IMR-90 (cell line): ENCODE results near the gene ZDHHC1. TPM values are rescaled to one million over a fixed set of nuclear protein-coding genes. Genes with fewer than 3 reads are reported as not detected.

ENCODE experiments used
- ATAC-seq: fragments of 200-7000 bp; cut with Tn5 transposase; 2 replicates; pipeline ENCODE4 v1.9.1; 2020; ENCODE audit warnings: low read depth, mild to moderate bottlenecking, moderate library complexity
- BruUV-seq: library from RNA; stranded (reverse); fragments of 400-500 nt; replicated peaks from 2 replicates; lab custom pipeline; 2021; lab: Mats Ljungman, UMichigan
- CTCF ChIA-PET: fragments of 300-600 bp; formaldehyde crosslinking; extraction: SDS; loops from one replicate; lab custom pipeline; 2021; ENCODE audit warnings: antibody characterized with exemption; lab: Yijun Ruan, JAX
- POLR2A ChIA-PET: fragments of 300-600 bp; sonication (Branson Sonifier 250); formaldehyde crosslinking; loops from one replicate; lab custom pipeline; 2022; ENCODE audit warnings: antibody characterized with exemption; ENCODE audit not compliant: unreplicated experiment; lab: Charles Lee
- DNase-seq: peaks from one replicate; pipeline ENCODE4 v3.0.0; 2013
- H2AFZ ChIP-seq: replicated peaks from 2 replicates; pipeline ENCODE3; 2013; ENCODE audit warnings: low read length, mild to moderate bottlenecking; ENCODE audit not compliant: poor library complexity
- H2AK5ac ChIP-seq: 2 replicates; pipeline ENCODE4 v1.6.1; 2013; ENCODE audit warnings: low read depth, low read length, inconsistent platforms
- H2AK9ac ChIP-seq: replicated peaks from 2 replicates; pipeline ENCODE3; 2013; ENCODE audit warnings: mild to moderate bottlenecking, low read depth, low read length, moderate library complexity; ENCODE audit not compliant: poor library complexity
- H2BK120ac ChIP-seq: 2 replicates; pipeline ENCODE4 v1.6.1; 2013; ENCODE audit warnings: low read depth, low read length, inconsistent platforms
- H2BK15ac ChIP-seq: 3 replicates; pipeline ENCODE4 v1.6.1; 2013; ENCODE audit warnings: low read depth, low read length, inconsistent platforms
- H2BK20ac ChIP-seq: 2 replicates; pipeline ENCODE4 v1.6.1; 2013; ENCODE audit warnings: low read depth, mild to moderate bottlenecking, inconsistent platforms, low read length, moderate library complexity
- H2BK5ac ChIP-seq: 2 replicates; pipeline ENCODE4 v1.6.1; 2013; ENCODE audit warnings: mild to moderate bottlenecking, low read depth, low read length, inconsistent platforms; ENCODE audit not compliant: poor library complexity, severe bottlenecking
- H3K14ac ChIP-seq: replicated peaks from 2 replicates; pipeline ENCODE4 v1.6.1; 2013; ENCODE audit warnings: low read depth, low read length, inconsistent platforms
- H3K18ac ChIP-seq: 2 replicates; pipeline ENCODE4 v1.6.1; 2013; ENCODE audit warnings: low read depth, low read length, control low read depth
- H3K23ac ChIP-seq: 2 replicates; pipeline ENCODE4 v1.6.1; 2013; ENCODE audit warnings: low read depth, low read length, inconsistent platforms
- H3K27ac ChIP-seq: 2 replicates; pipeline ENCODE4 v1.5.1; 2013; ENCODE audit warnings: mild to moderate bottlenecking, control low read depth, low read length; ENCODE audit not compliant: insufficient read depth
- H3K27me3 ChIP-seq: 2 replicates; pipeline ENCODE4 v1.6.1; 2013; ENCODE audit warnings: low read length; ENCODE audit not compliant: control insufficient read depth, insufficient read depth
- H3K36me3 ChIP-seq: 2 replicates; pipeline ENCODE4 v1.6.1; 2013; ENCODE audit warnings: low read length, mixed read lengths; ENCODE audit not compliant: control insufficient read depth, insufficient read depth
- H3K4ac ChIP-seq: 2 replicates; pipeline ENCODE4 v1.6.1; 2013; ENCODE audit warnings: low read depth, low read length, inconsistent platforms
- H3K4me1 ChIP-seq: 2 replicates; pipeline ENCODE4 v1.6.1; 2013; ENCODE audit warnings: low read length, mixed read lengths; ENCODE audit not compliant: control insufficient read depth, insufficient read depth
- H3K4me2 ChIP-seq: 2 replicates; pipeline ENCODE4 v1.6.1; 2013; ENCODE audit warnings: low read depth, mild to moderate bottlenecking, control low read depth, low read length, moderate library complexity
- H3K4me3 ChIP-seq: 2 replicates; pipeline ENCODE4 v1.5.1; 2013; ENCODE audit warnings: low read depth, mild to moderate bottlenecking, control low read depth, low read length, moderate library complexity; ENCODE audit not compliant: insufficient read depth
- H3K56ac ChIP-seq: 2 replicates; pipeline ENCODE4 v1.6.1; 2013; ENCODE audit warnings: low read length, inconsistent platforms; ENCODE audit not compliant: insufficient read depth; ENCODE audit errors: extremely low read depth
- H3K79me1 ChIP-seq, 2 experiments: 2 replicates each; pipeline ENCODE4 v1.6.1; 2013; ENCODE audit warnings: low read length in 2 of 2, inconsistent platforms in 1 of 2, low read depth in 1 of 2
- H3K9ac ChIP-seq: 2 replicates; pipeline ENCODE4 v1.6.1; 2013; ENCODE audit warnings: low read depth, low read length, control low read depth
- H3K9me1 ChIP-seq: 2 replicates; pipeline ENCODE4 v1.6.1; 2013; ENCODE audit warnings: low read length, inconsistent platforms; ENCODE audit not compliant: insufficient read depth
- H3K9me3 ChIP-seq: 2 replicates; pipeline ENCODE4 v1.6.1; 2013; ENCODE audit warnings: low read length; ENCODE audit not compliant: control insufficient read depth, insufficient read depth
- H4K20me1 ChIP-seq: 2 replicates; pipeline ENCODE4 v1.6.1; 2013; ENCODE audit warnings: low read length, inconsistent platforms; ENCODE audit not compliant: insufficient read depth
- H4K5ac ChIP-seq: 2 replicates; pipeline ENCODE4 v1.6.1; 2013; ENCODE audit warnings: mild to moderate bottlenecking, low read depth, low read length, control low read depth
- H4K8ac ChIP-seq, 2 experiments: 2 replicates each; pipeline ENCODE4 v1.6.1; 2013; ENCODE audit warnings: low read depth in 2 of 2, low read length in 2 of 2, control low read depth in 1 of 2, inconsistent platforms in 1 of 2
- H4K91ac ChIP-seq: 2 replicates; pipeline ENCODE4 v1.6.1; 2013; ENCODE audit warnings: low read depth, low read length, inconsistent platforms; ENCODE audit not compliant: insufficient read depth
- BHLHE40 ChIP-seq: fragments of 150-350 bp; IDR thresholded peaks from 2 replicates; pipeline ENCODE4 v1.6.1; 2016; ENCODE audit warnings: mild to moderate bottlenecking, low read depth, low read length
- CEBPB ChIP-seq: IDR thresholded peaks from 2 replicates; pipeline ENCODE4 v1.6.1; 2012; ENCODE audit warnings: low read depth, low read length, improper control_type of control experiment
- CHD1 ChIP-seq: IDR thresholded peaks from 2 replicates; pipeline ENCODE4 v1.6.1; 2012; ENCODE audit warnings: low read depth, low read length, improper control_type of control experiment
- CTCF ChIP-seq: conservative IDR thresholded peaks from 2 replicates; pipeline ENCODE4 v1.5.1; 2012; ENCODE audit warnings: mild to moderate bottlenecking, low read depth, low read length, improper control_type of control experiment
- ELK1 ChIP-seq: fragments of 150-350 bp; IDR thresholded peaks from 2 replicates; pipeline ENCODE4 v1.6.1; 2016; ENCODE audit warnings: low read depth, mild to moderate bottlenecking, low read length, moderate library complexity, borderline replicate concordance
- FOS ChIP-seq: fragments of 150-350 bp; IDR thresholded peaks from 2 replicates; pipeline ENCODE4 v1.6.1; 2016; ENCODE audit warnings: low read depth, low read length
- MAFK ChIP-seq: IDR thresholded peaks from 2 replicates; pipeline ENCODE4 v1.6.1; 2012; ENCODE audit warnings: low read depth, low read length, improper control_type of control experiment
- MAZ ChIP-seq: IDR thresholded peaks from 2 replicates; pipeline ENCODE4 v1.6.1; 2012; ENCODE audit warnings: low read depth, mild to moderate bottlenecking, low read length, improper control_type of control experiment, moderate library complexity, borderline replicate concordance
- MXI1 ChIP-seq: IDR thresholded peaks from 2 replicates; pipeline ENCODE4 v1.6.1; 2012; ENCODE audit warnings: low read depth, mild to moderate bottlenecking, low read length, moderate library complexity, borderline replicate concordance
- NFE2L2 ChIP-seq: fragments of 150-350 bp; IDR thresholded peaks from 2 replicates; pipeline ENCODE4 v1.6.1; 2016; ENCODE audit warnings: low read depth, mild to moderate bottlenecking, low read length
- POLR2A ChIP-seq: IDR thresholded peaks from 2 replicates; pipeline ENCODE4 v1.6.1; 2012; ENCODE audit warnings: mild to moderate bottlenecking, low read depth, low read length
- RAD21 ChIP-seq: IDR thresholded peaks from 2 replicates; pipeline ENCODE4 v1.6.1; 2012; ENCODE audit warnings: low read length, improper control_type of control experiment
- RCOR1 ChIP-seq: IDR thresholded peaks from 2 replicates; pipeline ENCODE4 v1.6.1; 2012; ENCODE audit warnings: mild to moderate bottlenecking, low read length, improper control_type of control experiment; ENCODE audit not compliant: insufficient replicate concordance
- RFX5 ChIP-seq: IDR thresholded peaks from 2 replicates; pipeline ENCODE4 v1.8.0; 2012; ENCODE audit warnings: low read depth, mild to moderate bottlenecking, low read length, moderate library complexity
- SMC3 ChIP-seq: fragments of 150-350 bp; IDR thresholded peaks from 2 replicates; pipeline ENCODE4 v1.6.1; 2016; ENCODE audit warnings: low read depth, mild to moderate bottlenecking, antibody characterized with exemption, low read length, moderate library complexity
- WGBS, 2 experiments: methylation state at CpG; one replicate each; pipeline versions ENCODE4 v1.1.5 to v1.1.7; 2013; ENCODE audit warnings: missing lambda C conversion rate in 2 of 2; ENCODE audit not compliant: insufficient read length in 1 of 2; ENCODE audit errors: extremely low coverage in 2 of 2; 5-methylcytosine and 5-hydroxymethylcytosine counted together
- dilution Hi-C: fragments of 300-500 bp; cut with HindIII; formaldehyde crosslinking; loops from one replicate; pipeline ENCODE4 v1.14.3; 2018; ENCODE audit warnings: low sequenced_read_pairs; ENCODE audit not compliant: unreplicated experiment
- in situ Hi-C: fragments of 300-500 bp; cut with MboI; formaldehyde crosslinking; loops from 3 replicates; pipeline ENCODE4 v1.14.3; 2019; ENCODE audit warnings: low sequenced_read_pairs, inconsistent platforms, mixed read lengths
- intact Hi-C: fragments of 100-400 bp; cut with micrococcal nuclease; formaldehyde crosslinking; loops from 2 replicates; pipeline ENCODE4 v1.10.0; 2022
- polyA plus RNA-seq, 3 experiments: library from polyadenylated mRNA; depleted of rRNA; stranded (reverse); fragments of >200 nt; gene quantifications; 2 replicates each; pipeline ENCODE4 v1.2.3, GENCODE V29; 2012; ENCODE audit warnings: low replicate concordance in 1 of 3
- total RNA-seq: library from RNA; depleted of rRNA; stranded (reverse); fragments of >200 nt; gene quantifications from 2 replicates; pipeline ENCODE4 v1.2.3, GENCODE V29; 2012
- TF ChIP-seq, protein P1 (sequence below): fragments of 150-350 bp; IDR thresholded peaks from 2 replicates; pipeline ENCODE4 v1.6.1; 2017; ENCODE audit warnings: mild to moderate bottlenecking, antibody characterized with exemption, low read length, low read depth

Gene ZDHHC1
- total and polyA plus RNA-seq, 2 of the 4 experiments (the other 2 are of a cell fraction): 2.0 to 5.9 TPM

GRCh38 chr16:67397812-67398545, 18.3 kb downstream of the ZDHHC1 start:
- H3K9ac ChIP-seq: no peak overlapping the region
- H2BK15ac ChIP-seq: no peak overlapping the region
- H4K5ac ChIP-seq: no peak overlapping the region
- no peak overlapping the region for H4K91ac ChIP-seq
- H3K36me3 ChIP-seq: no peaks in the 10 kb centered on the region
- DNase-seq: no peak
- no peak for ATAC-seq
- H3K4me3 ChIP-seq: no peak overlapping the region
- H3K56ac ChIP-seq: no peak overlapping the region
- no peaks in the 10 kb centered on the region for H3K79me1 ChIP-seq
- no peak overlapping the region for H3K4ac ChIP-seq
- H2BK120ac ChIP-seq: no peak overlapping the region
- intact Hi-C loops: loop anchor here (2.0 kb wide), 1 partner anchor 137 kb away; no protein-coding TSS in a partner anchor
- H3K9me3 ChIP-seq: no peaks in the 10 kb centered on the region
- H2AK9ac ChIP-seq: no peak overlapping the region
- H3K4me2 ChIP-seq: no peak overlapping the region
- H3K23ac ChIP-seq: no peak overlapping the region
- TF ChIP-seq MXI1 (no peak), FOS (no peak), CHD1 (no peak), ELK1 (no peak), MAFK (no peak), SMC3 (no peak), MAZ (no peak), BHLHE40 (no peak), NFE2L2 (no peak), RCOR1 (no peak), CTCF (no peak), CEBPB (no peak), POLR2A (no peak), RFX5 (no peak), RAD21 (no peak)
- TF ChIP-seq, protein P1, sequence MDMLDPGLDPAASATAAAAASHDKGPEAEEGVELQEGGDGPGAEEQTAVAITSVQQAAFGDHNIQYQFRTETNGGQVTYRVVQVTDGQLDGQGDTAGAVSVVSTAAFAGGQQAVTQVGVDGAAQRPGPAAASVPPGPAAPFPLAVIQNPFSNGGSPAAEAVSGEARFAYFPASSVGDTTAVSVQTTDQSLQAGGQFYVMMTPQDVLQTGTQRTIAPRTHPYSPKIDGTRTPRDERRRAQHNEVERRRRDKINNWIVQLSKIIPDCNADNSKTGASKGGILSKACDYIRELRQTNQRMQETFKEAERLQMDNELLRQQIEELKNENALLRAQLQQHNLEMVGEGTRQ: no peak
- H4K20me1 ChIP-seq: no peaks in the 10 kb centered on the region
- dilution Hi-C loops: no loop called here
- no peak overlapping the region for H4K8ac ChIP-seq
- POLR2A ChIA-PET: no interaction called here
- 93% methylated on average over 9 of the region's 22 CpGs; no CpG with 5 or more reads in 1 of the 2 experiments for WGBS, 2 experiments
- H2BK20ac ChIP-seq: no peak overlapping the region
- no peak overlapping the region for H3K27ac ChIP-seq
- no peaks in the 10 kb centered on the region for H3K27me3 ChIP-seq
- CTCF ChIA-PET: no interaction called here
- no peak overlapping the region for H2AFZ ChIP-seq
- in situ Hi-C loops: no loop called here
- no peak overlapping the region for H3K18ac ChIP-seq
- H2AK5ac ChIP-seq: no peak overlapping the region
- H3K9me1 ChIP-seq: peaks cover under 1% of the 10 kb centered on the region; the same call in 1 of the 2 replicates
- H3K4me1 ChIP-seq: peaks cover 14% of the 10 kb centered on the region
- BruUV-seq: no TSS peak
- no peak overlapping the region for H3K14ac ChIP-seq
- H2BK5ac ChIP-seq: no peak overlapping the region
